GM21423 (cell line): ENCODE data around the gene ITPRID1.
"Not testable (repeated sequence)": the region's sequence is repeated elsewhere in the genome, so short reads cannot be mapped to it uniquely, and the experiment has no call there.

Experiments
- ATAC-seq: cut with Tn5 transposase; IDR thresholded peaks from one replicate; pipeline ENCODE4 v1.9.1; 2021; ENCODE audit warnings: mild to moderate bottlenecking, moderate library complexity; ENCODE audit not compliant: unreplicated experiment

The ITPRID1 gene

GRCh38 chr7:31516680-31517502 lies 3.0 kb downstream of the ITPRID1 start:
- ATAC-seq = no peak

- no peak for ATAC-seq
These were observed 3.6 kb downstream of the ITPRID1 start for GRCh38 chr7:31517513-31517912.

GRCh38 chr7:31518766-31519165 lies 4.9 kb downstream of the ITPRID1 start:
- ATAC-seq = no peak

GRCh38 chr7:31521336-31522010 lies 7.6 kb downstream of the ITPRID1 start:
- ATAC-seq = no peak

GRCh38 chr7:31526864-31527263 lies 13.0 kb downstream of the ITPRID1 start:
- no peak for ATAC-seq

GRCh38 chr7:31529103-31529502 lies 15.2 kb downstream of the ITPRID1 start:
- no peak for ATAC-seq

GRCh38 chr7:31540651-31541185 lies 26.8 kb downstream of the ITPRID1 start:
- ATAC-seq = not testable (repeated sequence)

GRCh38 chr7:31545549-31545948 lies 31.7 kb downstream of the ITPRID1 start:
- ATAC-seq = no peak

GRCh38 chr7:31549611-31550010 lies 35.7 kb downstream of the ITPRID1 start:
- ATAC-seq = no peak

GRCh38 chr7:31550432-31550831 lies 36.5 kb downstream of the ITPRID1 start:
- no peak for ATAC-seq

GRCh38 chr7:31553661-31554081 lies 39.8 kb downstream of the ITPRID1 start:
- no peak for ATAC-seq

GRCh38 chr7:31562002-31562401 lies 48.1 kb downstream of the ITPRID1 start:
- no peak for ATAC-seq

GRCh38 chr7:31563522-31563921 lies 49.6 kb downstream of the ITPRID1 start:
- ATAC-seq = no peak

- no peak for ATAC-seq
These were observed 50.1 kb downstream of the ITPRID1 start for GRCh38 chr7:31563951-31564350.

- no peak for ATAC-seq
These were observed 50.8 kb downstream of the ITPRID1 start for GRCh38 chr7:31564661-31565060.

- ATAC-seq = no peak
These were observed 55.6 kb downstream of the ITPRID1 start for GRCh38 chr7:31569528-31569927.

GRCh38 chr7:31583526-31583925 lies 69.6 kb downstream of the ITPRID1 start:
- no peak for ATAC-seq

GRCh38 chr7:31583942-31584341 lies 70.1 kb downstream of the ITPRID1 start:
- no peak for ATAC-seq

- no peak for ATAC-seq
These were observed 81.5 kb downstream of the ITPRID1 start for GRCh38 chr7:31595390-31595789.

- no peak for ATAC-seq
These were observed 88.2 kb downstream of the ITPRID1 start for GRCh38 chr7:31602041-31602625.

- ATAC-seq = no peak
These were observed 89.2 kb downstream of the ITPRID1 start for GRCh38 chr7:31603046-31603445.

GRCh38 chr7:31613604-31614003 lies 99.7 kb downstream of the ITPRID1 start:
- ATAC-seq = no peak
